GM23338 (cell line): ENCODE data around the gene MCUR1. TPM values are rescaled to one million over a fixed set of nuclear protein-coding genes. Genes with fewer than 3 reads are reported as not detected.

Source experiments
- ATAC-seq: fragments of 200-7000 bp; cut with Tn5 transposase; 3 replicates; pipeline ENCODE4 v1.9.1; 2020
- DNase-seq: peaks from one replicate; pipeline ENCODE4 v3.0.0-alpha.2; 2015; ENCODE audit warnings: low spot score
- H2AFZ ChIP-seq: fragments of 200-600 bp; sonication (generic); 2 replicates; pipeline ENCODE4 v1.8.0; 2016; ENCODE audit warnings: antibody characterized with exemption, mild to moderate bottlenecking, moderate library complexity
- H3F3A ChIP-seq: fragments of 200-600 bp; sonication (generic); replicated peaks from 2 replicates; pipeline ENCODE4 v1.8.0; 2017; ENCODE audit warnings: antibody characterized with exemption, mixed run types, low read depth
- H3K27ac ChIP-seq: fragments of 200-600 bp; sonication (generic); 2 replicates; pipeline ENCODE4 v1.6.1; 2016; ENCODE audit warnings: low read depth
- H3K27me3 ChIP-seq: fragments of 200-600 bp; sonication (generic); 2 replicates; pipeline ENCODE4 v1.8.0; 2016; ENCODE audit warnings: mild to moderate bottlenecking, mixed run types, moderate library complexity; ENCODE audit not compliant: insufficient read depth
- H3K36me3 ChIP-seq: fragments of 200-600 bp; sonication (generic); 2 replicates; pipeline ENCODE4 v1.8.0; 2016; ENCODE audit warnings: mild to moderate bottlenecking; ENCODE audit not compliant: insufficient read depth
- H3K4me1 ChIP-seq: fragments of 200-600 bp; sonication (generic); 2 replicates; pipeline ENCODE4 v1.8.0; 2016; ENCODE audit warnings: mild to moderate bottlenecking, moderate library complexity; ENCODE audit not compliant: insufficient read depth
- H3K4me2 ChIP-seq: fragments of 200-600 bp; sonication (generic); 2 replicates; pipeline ENCODE4 v1.7.1; 2017; ENCODE audit warnings: mixed run types
- H3K4me3 ChIP-seq: fragments of 200-600 bp; sonication (generic); 2 replicates; pipeline ENCODE4 v1.6.1; 2016; ENCODE audit warnings: mixed run types
- H3K79me2 ChIP-seq: fragments of 200-600 bp; sonication (generic); replicated peaks from 2 replicates; pipeline ENCODE4 v1.8.0; 2017; ENCODE audit warnings: mild to moderate bottlenecking; ENCODE audit not compliant: insufficient read depth
- H3K9me2 ChIP-seq: fragments of 200-600 bp; sonication (generic); 2 replicates; pipeline ENCODE4 v1.8.0; 2017; ENCODE audit not compliant: insufficient read depth
- H4K20me1 ChIP-seq: fragments of 200-600 bp; sonication (generic); replicated peaks from 2 replicates; pipeline ENCODE4 v1.8.0; 2017; ENCODE audit warnings: mild to moderate bottlenecking; ENCODE audit not compliant: insufficient read depth
- H3K27ac Mint-ChIP-seq: 2 replicates; pipeline ENCODE4 v1.8.0; 2020; ENCODE audit warnings: inconsistent platforms, mild to moderate bottlenecking, moderate library complexity, mixed read lengths
- H3K27me3 Mint-ChIP-seq: 3 replicates; pipeline ENCODE4 v1.8.0; 2022; ENCODE audit warnings: low read depth, mild to moderate bottlenecking, moderate library complexity, mixed read lengths, inconsistent platforms; ENCODE audit not compliant: insufficient read depth, poor library complexity
- H3K36me3 Mint-ChIP-seq: 3 replicates; pipeline ENCODE4 v1.8.0; 2021; ENCODE audit warnings: low read depth, mild to moderate bottlenecking, inconsistent platforms, moderate library complexity, mixed read lengths
- H3K4me1 Mint-ChIP-seq: 3 replicates; pipeline ENCODE4 v1.8.0; 2020; ENCODE audit warnings: mild to moderate bottlenecking, inconsistent platforms, mixed read lengths
- H3K4me3 Mint-ChIP-seq: 3 replicates; pipeline ENCODE4 v1.8.0; 2021; ENCODE audit warnings: moderate library complexity, mild to moderate bottlenecking, inconsistent platforms, mixed read lengths
- H3K9me3 Mint-ChIP-seq: 3 replicates; pipeline ENCODE4 v1.8.0; 2020; ENCODE audit warnings: moderate library complexity, mild to moderate bottlenecking, inconsistent platforms, mixed read lengths
- CREB1 ChIP-seq: fragments of 250-450 bp; sonication (Bioruptor Pico); IDR thresholded peaks from 2 replicates; pipeline ENCODE4 v1.5.0; 2020; ENCODE audit warnings: low read depth, mild to moderate bottlenecking, moderate library complexity
- EZH2 ChIP-seq: fragments of 200-600 bp; sonication (generic); IDR thresholded peaks from one replicate; pipeline ENCODE4 v1.8.0; 2017; ENCODE audit warnings: antibody characterized with exemption, mild to moderate bottlenecking, low read depth; ENCODE audit not compliant: unreplicated experiment
- EZH2phosphoT487 ChIP-seq: fragments of 200-600 bp; sonication (generic); IDR thresholded peaks from one replicate; pipeline ENCODE4 v1.8.1; 2018; ENCODE audit warnings: antibody characterized with exemption; ENCODE audit not compliant: unreplicated experiment
- JUNB ChIP-seq: IDR thresholded peaks from one replicate; pipeline ENCODE4 v1.6.1; 2016; ENCODE audit warnings: antibody characterized with exemption; ENCODE audit not compliant: unreplicated experiment
- NANOG ChIP-seq: IDR thresholded peaks from 2 replicates; pipeline ENCODE4 v1.6.1; 2016; ENCODE audit warnings: antibody characterized with exemption, borderline replicate concordance
- POLR2AphosphoS5 ChIP-seq: IDR thresholded peaks from 2 replicates; pipeline ENCODE4 v1.6.1; 2016; ENCODE audit warnings: antibody characterized with exemption, low read depth
- STAT1 ChIP-seq: IDR thresholded peaks from one replicate; pipeline ENCODE4 v1.6.1; 2016; ENCODE audit warnings: antibody characterized with exemption; ENCODE audit not compliant: unreplicated experiment
- ZNF114 ChIP-seq: fragments of 250-450 bp; sonication (Bioruptor Pico); IDR thresholded peaks from 2 replicates; pipeline ENCODE4 v1.5.0; 2020; ENCODE audit warnings: mild to moderate bottlenecking, moderate library complexity
- ZNF331 ChIP-seq: fragments of 250-450 bp; sonication (Bioruptor Pico); IDR thresholded peaks from 2 replicates; pipeline ENCODE4 v1.5.0; 2020; ENCODE audit warnings: low read depth, mild to moderate bottlenecking, moderate library complexity
- polyA plus RNA-seq: library from polyadenylated mRNA; unstranded; fragments of >200 nt; fragmentation: Nextera tagmentation; extraction: Ambion mirVana; gene quantifications from 2 replicates; pipeline ENCODE4 v1.2.1, GENCODE V29; 2016
- total RNA-seq: library from RNA; depleted of rRNA; stranded (reverse); fragments of >200 nt; shearing (Covaris generic); gene quantifications from 2 replicates; pipeline ENCODE4 v1.2.3, GENCODE V29; 2014
- TF ChIP-seq, protein P1 (sequence below): IDR thresholded peaks from one replicate; pipeline ENCODE4 v1.6.1; 2018; ENCODE audit warnings: antibody characterized with exemption; ENCODE audit not compliant: unreplicated experiment
- TF ChIP-seq, protein P2 (sequence below), 2 experiments: fragments of 200-600 bp in 1 of 2; sonication (generic) in 1 of 2; conservative IDR thresholded peaks; 2 replicates each; pipeline versions ENCODE4 v1.5.1 to v1.6.1; 2016 to 2017; ENCODE audit warnings: antibody characterized with exemption in 2 of 2, low read depth in 2 of 2, mild to moderate bottlenecking in 2 of 2, moderate library complexity in 1 of 2
- TF ChIP-seq, protein P3 (sequence below): IDR thresholded peaks from 2 replicates; pipeline ENCODE4 v1.6.1; 2016; ENCODE audit warnings: antibody characterized with exemption
- TF ChIP-seq, protein P4 (sequence below): fragments of 250-450 bp; sonication (Bioruptor Pico); IDR thresholded peaks from 2 replicates; pipeline ENCODE4 v1.5.0; 2020; ENCODE audit warnings: mild to moderate bottlenecking, moderate library complexity

The MCUR1 gene
- total and polyA plus RNA-seq, 2 experiments from 2014 or later, result 21.0 to 65.3 TPM

DNA sequence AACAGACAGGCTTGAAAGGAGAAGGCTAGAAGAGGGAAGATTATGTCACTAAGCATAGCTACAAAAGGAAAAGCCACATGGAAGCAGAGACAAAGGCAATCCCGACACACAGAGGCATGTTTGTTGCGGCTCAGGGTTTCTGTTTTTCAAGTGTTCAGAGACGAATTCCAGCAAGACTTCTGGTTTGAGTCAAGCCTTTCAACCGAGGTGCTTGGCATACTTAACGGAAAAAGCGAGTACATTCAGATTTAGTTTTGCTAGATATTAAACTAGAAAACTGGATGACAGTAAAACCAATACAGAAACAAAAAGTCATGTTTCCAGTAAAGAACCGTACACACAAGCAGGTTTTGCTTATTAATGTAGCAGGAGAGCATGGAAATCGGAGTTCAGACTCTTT, 27.2 kb downstream of the MCUR1 start:
- Mint-ChIP-seq H3K36me3 (peaks cover 31% of the 10 kb centered on the region), H3K4me1 (peaks cover 7% of the 10 kb centered on the region), H3K9me3 (no peaks in the 10 kb centered on the region), H3K4me3 (no peak overlapping the region), H3K27me3 (peaks cover 6% of the 10 kb centered on the region), H3K27ac (peak overlapping the region; percentile 47; the same call in 1 of the 2 replicates)
- TF ChIP-seq CREB1 (CRISPR knock-in tag), result no peak
- TF ChIP-seq, protein P1, sequence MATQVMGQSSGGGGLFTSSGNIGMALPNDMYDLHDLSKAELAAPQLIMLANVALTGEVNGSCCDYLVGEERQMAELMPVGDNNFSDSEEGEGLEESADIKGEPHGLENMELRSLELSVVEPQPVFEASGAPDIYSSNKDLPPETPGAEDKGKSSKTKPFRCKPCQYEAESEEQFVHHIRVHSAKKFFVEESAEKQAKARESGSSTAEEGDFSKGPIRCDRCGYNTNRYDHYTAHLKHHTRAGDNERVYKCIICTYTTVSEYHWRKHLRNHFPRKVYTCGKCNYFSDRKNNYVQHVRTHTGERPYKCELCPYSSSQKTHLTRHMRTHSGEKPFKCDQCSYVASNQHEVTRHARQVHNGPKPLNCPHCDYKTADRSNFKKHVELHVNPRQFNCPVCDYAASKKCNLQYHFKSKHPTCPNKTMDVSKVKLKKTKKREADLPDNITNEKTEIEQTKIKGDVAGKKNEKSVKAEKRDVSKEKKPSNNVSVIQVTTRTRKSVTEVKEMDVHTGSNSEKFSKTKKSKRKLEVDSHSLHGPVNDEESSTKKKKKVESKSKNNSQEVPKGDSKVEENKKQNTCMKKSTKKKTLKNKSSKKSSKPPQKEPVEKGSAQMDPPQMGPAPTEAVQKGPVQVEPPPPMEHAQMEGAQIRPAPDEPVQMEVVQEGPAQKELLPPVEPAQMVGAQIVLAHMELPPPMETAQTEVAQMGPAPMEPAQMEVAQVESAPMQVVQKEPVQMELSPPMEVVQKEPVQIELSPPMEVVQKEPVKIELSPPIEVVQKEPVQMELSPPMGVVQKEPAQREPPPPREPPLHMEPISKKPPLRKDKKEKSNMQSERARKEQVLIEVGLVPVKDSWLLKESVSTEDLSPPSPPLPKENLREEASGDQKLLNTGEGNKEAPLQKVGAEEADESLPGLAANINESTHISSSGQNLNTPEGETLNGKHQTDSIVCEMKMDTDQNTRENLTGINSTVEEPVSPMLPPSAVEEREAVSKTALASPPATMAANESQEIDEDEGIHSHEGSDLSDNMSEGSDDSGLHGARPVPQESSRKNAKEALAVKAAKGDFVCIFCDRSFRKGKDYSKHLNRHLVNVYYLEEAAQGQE, result no peak
- TF ChIP-seq ZNF114 (CRISPR knock-in tag), result no peak
- no peak for TF ChIP-seq JUNB
- TF ChIP-seq EZH2phosphoT487, result no peak
- TF ChIP-seq, protein P2, sequence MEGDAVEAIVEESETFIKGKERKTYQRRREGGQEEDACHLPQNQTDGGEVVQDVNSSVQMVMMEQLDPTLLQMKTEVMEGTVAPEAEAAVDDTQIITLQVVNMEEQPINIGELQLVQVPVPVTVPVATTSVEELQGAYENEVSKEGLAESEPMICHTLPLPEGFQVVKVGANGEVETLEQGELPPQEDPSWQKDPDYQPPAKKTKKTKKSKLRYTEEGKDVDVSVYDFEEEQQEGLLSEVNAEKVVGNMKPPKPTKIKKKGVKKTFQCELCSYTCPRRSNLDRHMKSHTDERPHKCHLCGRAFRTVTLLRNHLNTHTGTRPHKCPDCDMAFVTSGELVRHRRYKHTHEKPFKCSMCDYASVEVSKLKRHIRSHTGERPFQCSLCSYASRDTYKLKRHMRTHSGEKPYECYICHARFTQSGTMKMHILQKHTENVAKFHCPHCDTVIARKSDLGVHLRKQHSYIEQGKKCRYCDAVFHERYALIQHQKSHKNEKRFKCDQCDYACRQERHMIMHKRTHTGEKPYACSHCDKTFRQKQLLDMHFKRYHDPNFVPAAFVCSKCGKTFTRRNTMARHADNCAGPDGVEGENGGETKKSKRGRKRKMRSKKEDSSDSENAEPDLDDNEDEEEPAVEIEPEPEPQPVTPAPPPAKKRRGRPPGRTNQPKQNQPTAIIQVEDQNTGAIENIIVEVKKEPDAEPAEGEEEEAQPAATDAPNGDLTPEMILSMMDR (conservative IDR thresholded peaks at IDR 0.05; ENCODE audit: low read depth in 2 of 2), result no peak
- no peak for TF ChIP-seq POLR2AphosphoS5
- TF ChIP-seq EZH2, result no peak
- TF ChIP-seq, protein P3, sequence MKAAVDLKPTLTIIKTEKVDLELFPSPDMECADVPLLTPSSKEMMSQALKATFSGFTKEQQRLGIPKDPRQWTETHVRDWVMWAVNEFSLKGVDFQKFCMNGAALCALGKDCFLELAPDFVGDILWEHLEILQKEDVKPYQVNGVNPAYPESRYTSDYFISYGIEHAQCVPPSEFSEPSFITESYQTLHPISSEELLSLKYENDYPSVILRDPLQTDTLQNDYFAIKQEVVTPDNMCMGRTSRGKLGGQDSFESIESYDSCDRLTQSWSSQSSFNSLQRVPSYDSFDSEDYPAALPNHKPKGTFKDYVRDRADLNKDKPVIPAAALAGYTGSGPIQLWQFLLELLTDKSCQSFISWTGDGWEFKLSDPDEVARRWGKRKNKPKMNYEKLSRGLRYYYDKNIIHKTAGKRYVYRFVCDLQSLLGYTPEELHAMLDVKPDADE, result no peak
- TF ChIP-seq, protein P4, sequence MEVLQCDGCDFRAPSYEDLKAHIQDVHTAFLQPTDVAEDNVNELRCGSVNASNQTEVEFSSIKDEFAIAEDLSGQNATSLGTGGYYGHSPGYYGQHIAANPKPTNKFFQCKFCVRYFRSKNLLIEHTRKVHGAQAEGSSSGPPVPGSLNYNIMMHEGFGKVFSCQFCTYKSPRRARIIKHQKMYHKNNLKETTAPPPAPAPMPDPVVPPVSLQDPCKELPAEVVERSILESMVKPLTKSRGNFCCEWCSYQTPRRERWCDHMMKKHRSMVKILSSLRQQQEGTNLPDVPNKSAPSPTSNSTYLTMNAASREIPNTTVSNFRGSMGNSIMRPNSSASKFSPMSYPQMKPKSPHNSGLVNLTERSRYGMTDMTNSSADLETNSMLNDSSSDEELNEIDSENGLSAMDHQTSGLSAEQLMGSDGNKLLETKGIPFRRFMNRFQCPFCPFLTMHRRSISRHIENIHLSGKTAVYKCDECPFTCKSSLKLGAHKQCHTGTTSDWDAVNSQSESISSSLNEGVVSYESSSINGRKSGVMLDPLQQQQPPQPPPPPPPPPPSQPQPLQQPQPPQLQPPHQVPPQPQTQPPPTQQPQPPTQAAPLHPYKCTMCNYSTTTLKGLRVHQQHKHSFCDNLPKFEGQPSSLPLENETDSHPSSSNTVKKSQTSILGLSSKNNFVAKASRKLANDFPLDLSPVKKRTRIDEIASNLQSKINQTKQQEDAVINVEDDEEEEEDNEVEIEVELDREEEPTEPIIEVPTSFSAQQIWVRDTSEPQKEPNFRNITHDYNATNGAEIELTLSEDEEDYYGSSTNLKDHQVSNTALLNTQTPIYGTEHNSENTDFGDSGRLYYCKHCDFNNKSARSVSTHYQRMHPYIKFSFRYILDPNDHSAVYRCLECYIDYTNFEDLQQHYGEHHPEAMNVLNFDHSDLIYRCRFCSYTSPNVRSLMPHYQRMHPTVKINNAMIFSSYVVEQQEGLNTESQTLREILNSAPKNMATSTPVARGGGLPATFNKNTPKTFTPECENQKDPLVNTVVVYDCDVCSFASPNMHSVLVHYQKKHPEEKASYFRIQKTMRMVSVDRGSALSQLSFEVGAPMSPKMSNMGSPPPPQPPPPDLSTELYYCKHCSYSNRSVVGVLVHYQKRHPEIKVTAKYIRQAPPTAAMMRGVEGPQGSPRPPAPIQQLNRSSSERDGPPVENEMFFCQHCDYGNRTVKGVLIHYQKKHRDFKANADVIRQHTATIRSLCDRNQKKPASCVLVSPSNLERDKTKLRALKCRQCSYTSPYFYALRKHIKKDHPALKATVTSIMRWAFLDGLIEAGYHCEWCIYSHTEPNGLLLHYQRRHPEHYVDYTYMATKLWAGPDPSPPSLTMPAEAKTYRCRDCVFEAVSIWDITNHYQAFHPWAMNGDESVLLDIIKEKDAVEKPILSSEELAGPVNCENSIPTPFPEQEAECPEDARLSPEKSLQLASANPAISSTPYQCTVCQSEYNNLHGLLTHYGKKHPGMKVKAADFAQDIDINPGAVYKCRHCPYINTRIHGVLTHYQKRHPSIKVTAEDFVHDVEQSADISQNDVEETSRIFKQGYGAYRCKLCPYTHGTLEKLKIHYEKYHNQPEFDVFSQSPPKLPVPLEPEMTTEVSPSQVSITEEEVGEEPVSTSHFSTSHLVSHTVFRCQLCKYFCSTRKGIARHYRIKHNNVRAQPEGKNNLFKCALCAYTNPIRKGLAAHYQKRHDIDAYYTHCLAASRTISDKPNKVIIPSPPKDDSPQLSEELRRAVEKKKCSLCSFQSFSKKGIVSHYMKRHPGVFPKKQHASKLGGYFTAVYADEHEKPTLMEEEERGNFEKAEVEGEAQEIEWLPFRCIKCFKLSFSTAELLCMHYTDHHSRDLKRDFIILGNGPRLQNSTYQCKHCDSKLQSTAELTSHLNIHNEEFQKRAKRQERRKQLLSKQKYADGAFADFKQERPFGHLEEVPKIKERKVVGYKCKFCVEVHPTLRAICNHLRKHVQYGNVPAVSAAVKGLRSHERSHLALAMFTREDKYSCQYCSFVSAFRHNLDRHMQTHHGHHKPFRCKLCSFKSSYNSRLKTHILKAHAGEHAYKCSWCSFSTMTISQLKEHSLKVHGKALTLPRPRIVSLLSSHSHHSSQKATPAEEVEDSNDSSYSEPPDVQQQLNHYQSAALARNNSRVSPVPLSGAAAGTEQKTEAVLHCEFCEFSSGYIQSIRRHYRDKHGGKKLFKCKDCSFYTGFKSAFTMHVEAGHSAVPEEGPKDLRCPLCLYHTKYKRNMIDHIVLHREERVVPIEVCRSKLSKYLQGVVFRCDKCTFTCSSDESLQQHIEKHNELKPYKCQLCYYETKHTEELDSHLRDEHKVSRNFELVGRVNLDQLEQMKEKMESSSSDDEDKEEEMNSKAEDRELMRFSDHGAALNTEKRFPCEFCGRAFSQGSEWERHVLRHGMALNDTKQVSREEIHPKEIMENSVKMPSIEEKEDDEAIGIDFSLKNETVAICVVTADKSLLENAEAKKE, result no peak
- no peak for TF ChIP-seq ZNF331 (CRISPR knock-in tag)
- TF ChIP-seq STAT1, result no peak
- no peak for TF ChIP-seq NANOG
- no peaks in the 10 kb centered on the region for H4K20me1 ChIP-seq
- peak overlapping the region; percentile 3; the same call in 1 of the 2 replicates for H3K27ac ChIP-seq
- no peaks in the 10 kb centered on the region for H3K9me2 ChIP-seq
- no peaks in the 10 kb centered on the region for H3F3A ChIP-seq
- DNase-seq, result peak; percentile 28
- no peaks in the 10 kb centered on the region for H3K27me3 ChIP-seq
- no peak overlapping the region for H3K4me2 ChIP-seq
- H3K4me1 ChIP-seq, result no peaks in the 10 kb centered on the region
- ATAC-seq, result peak; percentile 23; the same call in 1 of the 3 replicates
- no peak overlapping the region for H3K4me3 ChIP-seq
- H3K79me2 ChIP-seq, result no peaks in the 10 kb centered on the region
- H2AFZ ChIP-seq, result no peak overlapping the region
- peaks cover 13% of the 10 kb centered on the region; the same call in 1 of the 2 replicates for H3K36me3 ChIP-seq
